PFSK-1 (cell line): ENCODE measurements around the gene KAZALD1.

Experiments used
- POLR2AphosphoS5 ChIP-seq: IDR thresholded peaks from 2 replicates; pipeline ENCODE4 v1.6.1; 2012; ENCODE audit warnings: low read depth, mild to moderate bottlenecking, control low read depth, low read length, moderate library complexity
- SIN3A ChIP-seq: IDR thresholded peaks from 2 replicates; pipeline ENCODE4 v1.6.1; 2012; ENCODE audit warnings: mild to moderate bottlenecking, low read length, moderate library complexity, borderline replicate concordance; ENCODE audit not compliant: insufficient read depth
- TF ChIP-seq, protein P1 (sequence below), 2 experiments: IDR thresholded peaks; 2 replicates each; pipeline versions ENCODE4 v1.6.1 to v1.8.0; 2011 to 2012; ENCODE audit warnings: low read depth in 2 of 2, low read length in 2 of 2, control low read depth in 1 of 2, inconsistent platforms in 1 of 2, mild to moderate bottlenecking in 1 of 2, moderate library complexity in 1 of 2; ENCODE audit not compliant: insufficient read depth in 1 of 2

GRCh38 chr10:101075775-101076174 is 14.0 kb downstream of the KAZALD1 start:
- TF ChIP-seq POLR2AphosphoS5 (no peak), SIN3A (no peak)
- TF ChIP-seq, protein P1, sequence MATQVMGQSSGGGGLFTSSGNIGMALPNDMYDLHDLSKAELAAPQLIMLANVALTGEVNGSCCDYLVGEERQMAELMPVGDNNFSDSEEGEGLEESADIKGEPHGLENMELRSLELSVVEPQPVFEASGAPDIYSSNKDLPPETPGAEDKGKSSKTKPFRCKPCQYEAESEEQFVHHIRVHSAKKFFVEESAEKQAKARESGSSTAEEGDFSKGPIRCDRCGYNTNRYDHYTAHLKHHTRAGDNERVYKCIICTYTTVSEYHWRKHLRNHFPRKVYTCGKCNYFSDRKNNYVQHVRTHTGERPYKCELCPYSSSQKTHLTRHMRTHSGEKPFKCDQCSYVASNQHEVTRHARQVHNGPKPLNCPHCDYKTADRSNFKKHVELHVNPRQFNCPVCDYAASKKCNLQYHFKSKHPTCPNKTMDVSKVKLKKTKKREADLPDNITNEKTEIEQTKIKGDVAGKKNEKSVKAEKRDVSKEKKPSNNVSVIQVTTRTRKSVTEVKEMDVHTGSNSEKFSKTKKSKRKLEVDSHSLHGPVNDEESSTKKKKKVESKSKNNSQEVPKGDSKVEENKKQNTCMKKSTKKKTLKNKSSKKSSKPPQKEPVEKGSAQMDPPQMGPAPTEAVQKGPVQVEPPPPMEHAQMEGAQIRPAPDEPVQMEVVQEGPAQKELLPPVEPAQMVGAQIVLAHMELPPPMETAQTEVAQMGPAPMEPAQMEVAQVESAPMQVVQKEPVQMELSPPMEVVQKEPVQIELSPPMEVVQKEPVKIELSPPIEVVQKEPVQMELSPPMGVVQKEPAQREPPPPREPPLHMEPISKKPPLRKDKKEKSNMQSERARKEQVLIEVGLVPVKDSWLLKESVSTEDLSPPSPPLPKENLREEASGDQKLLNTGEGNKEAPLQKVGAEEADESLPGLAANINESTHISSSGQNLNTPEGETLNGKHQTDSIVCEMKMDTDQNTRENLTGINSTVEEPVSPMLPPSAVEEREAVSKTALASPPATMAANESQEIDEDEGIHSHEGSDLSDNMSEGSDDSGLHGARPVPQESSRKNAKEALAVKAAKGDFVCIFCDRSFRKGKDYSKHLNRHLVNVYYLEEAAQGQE (IDR thresholded peaks at IDR 0.05; ENCODE audit: insufficient read depth in 1 of 2, low read depth in 2 of 2, low read length in 2 of 2) = no peak
